Stimulated activated CD8-positive, alpha-beta memory T cell treated with anti-CD3 and anti-CD28 coated beads, Interleukin-12 subunit alpha, Interleukin-12 subunit beta, amount 100 ng/mL, for 4 hours (primary cell): ENCODE results near the gene MTHFSD.

Experiments
- DNase-seq: peaks from one replicate; pipeline ENCODE4 v3.0.0-alpha.2; 2020; ENCODE audit warnings: low read depth

MTHFSD gene

GRCh38 chr16:86502856-86503748, 51.9 kb downstream of the MTHFSD start:
- no peak for DNase-seq

- DNase-seq, result no peak
Observed at GRCh38 chr16:86501989-86502855, 52.8 kb downstream of the MTHFSD start.

- no peak for DNase-seq
Observed at GRCh38 chr16:86500708-86501510, 54.1 kb downstream of the MTHFSD start.

- no peak for DNase-seq
Observed at GRCh38 chr16:86499889-86500707, 54.9 kb downstream of the MTHFSD start.

- no peak for DNase-seq
Observed at GRCh38 chr16:86499440-86499786, 55.6 kb downstream of the MTHFSD start.

GRCh38 chr16:86498671-86499439, 56.2 kb downstream of the MTHFSD start:
- DNase-seq, result no peak

GRCh38 chr16:86498155-86498670, 56.8 kb downstream of the MTHFSD start:
- no peak for DNase-seq

- no peak for DNase-seq
Observed at GRCh38 chr16:86497551-86498021, 57.4 kb downstream of the MTHFSD start.

GRCh38 chr16:86496929-86497461, 58.0 kb downstream of the MTHFSD start:
- DNase-seq, result no peak

GRCh38 chr16:86496262-86496928, 58.6 kb downstream of the MTHFSD start:
- DNase-seq, result no peak

GRCh38 chr16:86495756-86496261, 59.2 kb downstream of the MTHFSD start:
- DNase-seq, result no peak

GRCh38 chr16:86495357-86495701, 59.7 kb downstream of the MTHFSD start:
- no peak for DNase-seq

- no peak for DNase-seq
Observed at GRCh38 chr16:86494565-86495356, 60.3 kb downstream of the MTHFSD start.

GRCh38 chr16:86494039-86494564, 60.9 kb downstream of the MTHFSD start:
- DNase-seq, result no peak

GRCh38 chr16:86492961-86493629, 61.9 kb downstream of the MTHFSD start:
- no peak for DNase-seq

GRCh38 chr16:86492267-86492960, 62.6 kb downstream of the MTHFSD start:
- no peak for DNase-seq

- DNase-seq, result no peak
Observed at GRCh38 chr16:86491640-86492023, 63.4 kb downstream of the MTHFSD start.
